Spleen (tissue), 7 donors: Measurements from ENCODE around the gene NT5C3A.

Experiments
- POLR2A ChIP-seq, 3 donors: fragments of 450-650 bp; IDR thresholded peaks; one replicate each; pipeline ENCODE4 v1.5.1; 2017; ENCODE audit warnings: antibody characterized with exemption in 3 of 3, mild to moderate bottlenecking in 1 of 3
- POLR2AphosphoS5 ChIP-seq, 3 donors: sonication (generic); formaldehyde crosslinking; IDR thresholded peaks; one replicate each; pipeline ENCODE4 v1.5.1; 2017; ENCODE audit warnings: antibody characterized with exemption in 3 of 3
- TF ChIP-seq, protein P1 (sequence below), 11 experiments: fragments of 200-600 bp in 7 of 11; fragments of 450-650 bp in 4 of 11; sonication (generic) in 4 of 11; IDR thresholded peaks in 8 of 11; conservative IDR thresholded peaks in 3 of 11; 1 replicate in 7 of 11; 2 replicates in 4 of 11; pipeline versions ENCODE4 v1.4.0 to v1.8.0; 2016 to 2021; ENCODE audit warnings: antibody characterized with exemption in 11 of 11, inconsistent platforms in 4 of 11, mild to moderate bottlenecking in 1 of 11
- donor health status: DM: no; HTN: no; CAD: no; lungs with moderate emphysema.
- donor health status: DM: no; HTN: no; CAD: no.
- donor health status: DM: no; HTN: no; CAD: no.

GRCh38 chr7:33053721-33054120, 8.9 kb downstream of the NT5C3A start:
- TF ChIP-seq POLR2A (IDR thresholded peaks at IDR 0.05) (no peak), POLR2AphosphoS5 (IDR thresholded peaks at IDR 0.05) (no peak)
- TF ChIP-seq, protein P1, sequence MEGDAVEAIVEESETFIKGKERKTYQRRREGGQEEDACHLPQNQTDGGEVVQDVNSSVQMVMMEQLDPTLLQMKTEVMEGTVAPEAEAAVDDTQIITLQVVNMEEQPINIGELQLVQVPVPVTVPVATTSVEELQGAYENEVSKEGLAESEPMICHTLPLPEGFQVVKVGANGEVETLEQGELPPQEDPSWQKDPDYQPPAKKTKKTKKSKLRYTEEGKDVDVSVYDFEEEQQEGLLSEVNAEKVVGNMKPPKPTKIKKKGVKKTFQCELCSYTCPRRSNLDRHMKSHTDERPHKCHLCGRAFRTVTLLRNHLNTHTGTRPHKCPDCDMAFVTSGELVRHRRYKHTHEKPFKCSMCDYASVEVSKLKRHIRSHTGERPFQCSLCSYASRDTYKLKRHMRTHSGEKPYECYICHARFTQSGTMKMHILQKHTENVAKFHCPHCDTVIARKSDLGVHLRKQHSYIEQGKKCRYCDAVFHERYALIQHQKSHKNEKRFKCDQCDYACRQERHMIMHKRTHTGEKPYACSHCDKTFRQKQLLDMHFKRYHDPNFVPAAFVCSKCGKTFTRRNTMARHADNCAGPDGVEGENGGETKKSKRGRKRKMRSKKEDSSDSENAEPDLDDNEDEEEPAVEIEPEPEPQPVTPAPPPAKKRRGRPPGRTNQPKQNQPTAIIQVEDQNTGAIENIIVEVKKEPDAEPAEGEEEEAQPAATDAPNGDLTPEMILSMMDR (IDR thresholded peaks at IDR 0.05 in 8 of 11, conservative IDR thresholded peaks at IDR 0.05 in 3 of 11): no peak
